Measurements from ENCODE around the gene SERPINA12.

The SERPINA12 gene

DNA sequence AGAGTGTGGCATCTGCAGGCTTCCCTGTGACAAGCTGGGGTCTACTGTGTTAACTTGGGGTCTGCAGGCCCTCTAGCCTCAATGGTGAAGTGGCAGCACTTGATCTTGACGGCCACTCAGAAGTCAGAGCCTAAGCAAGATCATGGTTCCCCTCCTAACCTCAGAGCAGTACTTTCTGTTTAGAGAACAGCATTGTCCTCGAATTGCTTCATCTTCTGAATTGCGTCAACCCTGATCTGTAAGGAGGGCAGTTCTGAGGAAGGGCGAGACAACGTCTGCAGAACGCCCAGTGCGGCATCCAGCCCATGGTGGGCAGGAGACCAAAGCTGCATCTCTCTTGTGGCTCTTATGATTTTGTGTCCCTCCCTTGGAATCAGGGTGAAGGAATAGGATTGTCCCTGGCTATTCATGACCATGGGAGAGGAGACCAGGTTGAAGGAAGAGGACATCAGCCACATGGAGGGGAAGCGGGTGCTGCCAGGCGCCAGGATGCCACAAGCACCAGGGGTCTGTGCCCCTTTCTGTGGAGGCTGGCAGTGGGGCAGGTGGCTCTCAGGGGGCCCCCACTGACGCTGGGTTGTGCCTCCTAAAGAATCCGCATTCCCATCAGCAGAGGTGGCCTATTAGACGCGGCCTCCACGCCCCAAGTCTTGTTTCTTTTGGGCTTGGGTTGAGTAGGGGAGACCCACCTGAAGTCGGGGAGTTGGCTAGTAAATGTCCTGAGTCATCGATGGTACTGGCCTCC, 35.4 kb downstream of the SERPINA12 start:
- FAIRE-seq (no peak), DNase-seq (ENCODE audit: insufficient read length, low spot score) (no peak)
- TF ChIP-seq PAX5 (IDR thresholded peaks at IDR 0.05; ENCODE audit: insufficient read depth, low read length, severe bottlenecking) = no peak
- TF ChIP-seq POLR2A (IDR thresholded peaks at IDR 0.05; ENCODE audit: low read depth, low read length) = no peak
- no peak for TF ChIP-seq TAF1 (IDR thresholded peaks at IDR 0.05; ENCODE audit: low read depth, low read length)
- TF ChIP-seq SPI1 (IDR thresholded peaks at IDR 0.05; ENCODE audit: low read depth, low read length) = no peak
- no peak for TF ChIP-seq POLR2AphosphoS5 (IDR thresholded peaks at IDR 0.05; ENCODE audit: low read depth, low read length)
- TF ChIP-seq POU2F2 (IDR thresholded peaks at IDR 0.05; ENCODE audit: low read depth, low read length) = no peak

DNA sequence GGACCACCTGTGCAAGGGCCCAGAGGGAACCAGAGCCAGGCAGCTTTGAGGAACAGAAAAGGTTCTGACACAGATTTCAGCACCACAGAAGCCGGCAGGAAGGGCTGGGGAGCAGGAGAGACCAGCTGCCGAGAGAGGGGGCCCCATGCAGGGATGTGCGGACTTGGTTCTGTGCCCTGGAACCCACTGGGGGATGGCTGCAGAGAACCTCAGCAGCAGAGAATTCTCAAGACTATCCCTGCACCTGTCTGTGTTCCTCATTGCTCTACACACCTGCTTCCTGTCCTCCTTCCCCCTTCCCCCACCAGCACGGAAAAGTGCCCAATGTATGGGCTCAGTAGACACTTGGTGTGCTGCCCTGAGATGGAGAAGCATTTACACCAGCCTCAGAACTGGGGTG, 36.4 kb downstream of the SERPINA12 start:
- TF ChIP-seq POLR2A (IDR thresholded peaks at IDR 0.05; ENCODE audit: low read depth, low read length) (no peak), TAF1 (IDR thresholded peaks at IDR 0.05; ENCODE audit: low read depth, low read length) (no peak), POU2F2 (IDR thresholded peaks at IDR 0.05; ENCODE audit: low read depth, low read length) (no peak), PAX5 (IDR thresholded peaks at IDR 0.05; ENCODE audit: insufficient read depth, low read length, severe bottlenecking) (no peak), POLR2AphosphoS5 (IDR thresholded peaks at IDR 0.05; ENCODE audit: low read depth, low read length) (no peak), SPI1 (IDR thresholded peaks at IDR 0.05; ENCODE audit: low read depth, low read length) (no peak)
- FAIRE-seq = no peak
- no peak for DNase-seq (ENCODE audit: insufficient read length, low spot score)

DNA sequence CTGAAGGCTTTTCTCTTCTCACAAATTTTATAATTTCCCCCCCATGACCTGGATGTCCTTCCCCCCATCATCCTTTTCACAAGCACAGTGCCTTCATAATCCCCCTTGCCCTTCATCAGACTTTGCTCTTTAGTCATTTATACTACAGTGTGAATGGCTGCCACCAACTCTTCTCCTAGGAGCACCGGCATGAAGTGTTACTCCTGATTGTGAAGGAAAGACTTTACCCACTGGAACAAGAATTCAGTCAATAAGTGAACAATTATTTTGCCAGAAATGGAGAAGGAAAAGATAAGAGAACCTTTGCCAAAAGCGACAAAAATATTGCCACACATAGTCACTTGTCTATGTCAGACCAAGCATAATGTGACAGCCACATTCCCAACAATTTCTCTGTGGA, 38.2 kb downstream of the SERPINA12 start:
- DNase-seq (ENCODE audit: insufficient read length, low spot score) (no peak), FAIRE-seq (no peak)
- TF ChIP-seq PAX5 (IDR thresholded peaks at IDR 0.05; ENCODE audit: insufficient read depth, low read length, severe bottlenecking) (no peak), POU2F2 (IDR thresholded peaks at IDR 0.05; ENCODE audit: low read depth, low read length) (no peak), POLR2AphosphoS5 (IDR thresholded peaks at IDR 0.05; ENCODE audit: low read depth, low read length) (no peak), POLR2A (IDR thresholded peaks at IDR 0.05; ENCODE audit: low read depth, low read length) (no peak), TAF1 (IDR thresholded peaks at IDR 0.05; ENCODE audit: low read depth, low read length) (no peak), SPI1 (IDR thresholded peaks at IDR 0.05; ENCODE audit: low read depth, low read length) (no peak)

DNA sequence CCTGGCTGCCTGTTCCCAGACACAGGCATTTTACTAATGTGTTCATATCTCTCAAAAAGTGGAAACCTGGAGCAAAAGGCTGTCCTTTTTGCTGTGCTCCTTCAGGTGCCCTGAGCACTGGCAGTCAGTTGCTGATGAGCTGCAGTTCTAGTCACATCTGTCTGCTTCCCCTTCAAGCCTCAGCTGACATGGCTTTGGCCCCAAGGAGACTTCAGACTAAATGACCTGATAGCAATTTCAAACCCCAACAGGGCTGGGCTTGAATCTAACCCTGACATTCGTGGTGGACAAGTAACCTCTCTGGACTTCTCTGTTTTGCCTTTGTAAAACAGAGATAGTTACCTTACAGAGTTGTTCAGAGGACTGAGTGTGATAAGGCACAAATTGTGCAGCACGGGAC, 39.0 kb downstream of the SERPINA12 start:
- no peak for DNase-seq (ENCODE audit: insufficient read length, low spot score)
- no peak for TF ChIP-seq SPI1 (IDR thresholded peaks at IDR 0.05; ENCODE audit: low read depth, low read length)
- TF ChIP-seq POLR2A (IDR thresholded peaks at IDR 0.05; ENCODE audit: low read depth, low read length) = no peak
- no peak for TF ChIP-seq POLR2AphosphoS5 (IDR thresholded peaks at IDR 0.05; ENCODE audit: low read depth, low read length)
- TF ChIP-seq PAX5 (IDR thresholded peaks at IDR 0.05; ENCODE audit: insufficient read depth, low read length, severe bottlenecking) = no peak
- no peak for TF ChIP-seq POU2F2 (IDR thresholded peaks at IDR 0.05; ENCODE audit: low read depth, low read length)
- TF ChIP-seq TAF1 (IDR thresholded peaks at IDR 0.05; ENCODE audit: low read depth, low read length) = no peak
- no peak for FAIRE-seq

DNA sequence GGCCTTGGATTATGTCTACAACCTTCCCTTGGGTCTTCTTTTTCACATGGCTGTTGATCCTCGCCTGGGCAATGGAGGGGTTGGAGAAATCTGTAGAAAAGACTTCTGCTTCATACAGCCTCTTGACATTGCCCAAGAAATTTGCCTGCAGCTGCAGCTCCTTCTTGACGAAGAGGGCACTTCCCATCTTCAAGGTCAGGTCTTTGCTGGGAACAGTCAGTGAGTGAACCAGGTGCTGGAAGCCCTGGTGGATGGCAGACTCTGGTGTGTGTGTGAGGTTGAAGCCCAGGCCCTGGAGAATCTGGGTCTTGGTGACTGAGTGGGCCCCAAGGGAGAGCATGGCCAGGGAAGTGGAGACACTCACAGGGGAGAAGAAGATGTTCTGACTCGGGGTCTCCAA, 40.0 kb downstream of the SERPINA12 start:
- FAIRE-seq (no peak), DNase-seq (ENCODE audit: insufficient read length, low spot score) (no peak)
- TF ChIP-seq PAX5 (IDR thresholded peaks at IDR 0.05; ENCODE audit: insufficient read depth, low read length, severe bottlenecking) (no peak), SPI1 (IDR thresholded peaks at IDR 0.05; ENCODE audit: low read depth, low read length) (no peak), POU2F2 (IDR thresholded peaks at IDR 0.05; ENCODE audit: low read depth, low read length) (no peak), POLR2AphosphoS5 (IDR thresholded peaks at IDR 0.05; ENCODE audit: low read depth, low read length) (no peak), TAF1 (IDR thresholded peaks at IDR 0.05; ENCODE audit: low read depth, low read length) (no peak), POLR2A (IDR thresholded peaks at IDR 0.05; ENCODE audit: low read depth, low read length) (no peak)

DNA sequence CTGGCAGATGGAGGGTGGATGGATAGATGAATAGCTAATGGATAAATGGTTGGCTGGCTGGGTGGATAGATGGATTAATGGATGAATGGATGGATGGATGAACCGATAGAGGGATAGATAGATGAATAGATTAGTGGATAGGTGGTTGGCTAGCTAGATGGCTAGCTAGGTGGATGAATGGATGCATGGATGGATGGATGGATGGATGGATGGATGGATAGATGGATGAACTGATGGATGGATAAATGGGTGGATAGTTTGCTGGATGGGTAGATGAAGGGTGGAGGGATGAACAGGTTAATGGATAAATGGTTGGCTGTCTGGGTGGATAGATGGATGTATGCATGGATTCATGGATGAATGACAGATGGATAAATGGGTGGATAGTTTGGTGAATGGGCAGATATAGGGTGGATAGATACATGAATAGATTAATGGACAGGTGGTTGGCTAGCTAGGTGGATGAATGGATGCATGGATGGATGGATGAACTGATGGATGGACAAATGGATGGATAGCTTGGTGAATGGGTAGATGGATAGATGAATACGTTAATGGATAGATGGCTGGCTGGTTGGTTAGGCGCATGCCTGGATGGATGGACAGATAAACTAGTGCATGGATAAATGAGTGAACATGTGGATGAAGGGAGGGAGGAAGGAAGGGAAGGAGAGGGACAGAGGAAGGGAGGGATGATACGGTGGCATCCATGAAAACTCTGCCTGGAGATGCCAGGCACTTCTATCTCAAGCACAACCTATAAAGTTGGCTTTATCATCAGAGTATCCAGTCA, 41.3 kb downstream of the SERPINA12 start:
- FAIRE-seq (no peak), DNase-seq (ENCODE audit: insufficient read length, low spot score) (no peak)
- no peak for TF ChIP-seq POU2F2 (IDR thresholded peaks at IDR 0.05; ENCODE audit: low read depth, low read length)
- no peak for TF ChIP-seq TAF1 (IDR thresholded peaks at IDR 0.05; ENCODE audit: low read depth, low read length)
- no peak for TF ChIP-seq POLR2A (IDR thresholded peaks at IDR 0.05; ENCODE audit: low read depth, low read length)
- TF ChIP-seq PAX5 (IDR thresholded peaks at IDR 0.05; ENCODE audit: insufficient read depth, low read length, severe bottlenecking) = no peak
- no peak for TF ChIP-seq SPI1 (IDR thresholded peaks at IDR 0.05; ENCODE audit: low read depth, low read length)
- no peak for TF ChIP-seq POLR2AphosphoS5 (IDR thresholded peaks at IDR 0.05; ENCODE audit: low read depth, low read length)

DNA sequence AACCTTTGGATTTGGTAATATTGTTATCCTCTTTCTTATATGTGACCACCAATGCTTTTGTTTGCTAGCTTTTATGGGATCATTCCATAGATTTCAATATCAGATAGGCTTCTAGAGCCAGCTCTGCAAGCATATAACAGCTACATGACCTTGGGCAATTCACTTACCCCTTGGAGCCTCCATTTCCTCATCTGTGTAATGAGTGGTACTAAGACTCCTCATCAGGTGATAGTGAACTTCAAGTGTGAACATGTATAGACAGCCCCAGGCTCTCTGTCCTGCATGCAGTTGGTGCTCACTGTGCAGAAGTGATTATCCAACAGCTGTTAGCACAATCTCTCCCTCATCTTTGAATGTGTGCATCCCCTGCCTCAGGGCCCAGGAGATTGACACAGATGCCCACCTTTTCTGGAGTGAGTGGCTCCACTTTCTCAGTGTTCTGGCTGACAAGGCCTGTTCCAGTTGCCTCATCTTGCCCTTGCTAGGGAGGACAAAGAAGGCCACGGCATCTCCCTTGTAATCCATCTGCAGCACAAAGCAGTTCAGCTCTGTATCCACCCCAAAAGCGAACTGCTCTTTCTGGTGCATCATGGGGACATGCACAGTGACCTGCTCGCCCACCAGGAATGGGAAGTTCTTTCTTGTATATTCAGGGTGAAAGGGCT, 42.4 kb downstream of the SERPINA12 start:
- TF ChIP-seq SPI1 (IDR thresholded peaks at IDR 0.05; ENCODE audit: low read depth, low read length) (no peak), PAX5 (IDR thresholded peaks at IDR 0.05; ENCODE audit: insufficient read depth, low read length, severe bottlenecking) (no peak), TAF1 (IDR thresholded peaks at IDR 0.05; ENCODE audit: low read depth, low read length) (no peak), POLR2AphosphoS5 (IDR thresholded peaks at IDR 0.05; ENCODE audit: low read depth, low read length) (no peak), POLR2A (IDR thresholded peaks at IDR 0.05; ENCODE audit: low read depth, low read length) (no peak), POU2F2 (IDR thresholded peaks at IDR 0.05; ENCODE audit: low read depth, low read length) (no peak)
- FAIRE-seq = no peak

DNA sequence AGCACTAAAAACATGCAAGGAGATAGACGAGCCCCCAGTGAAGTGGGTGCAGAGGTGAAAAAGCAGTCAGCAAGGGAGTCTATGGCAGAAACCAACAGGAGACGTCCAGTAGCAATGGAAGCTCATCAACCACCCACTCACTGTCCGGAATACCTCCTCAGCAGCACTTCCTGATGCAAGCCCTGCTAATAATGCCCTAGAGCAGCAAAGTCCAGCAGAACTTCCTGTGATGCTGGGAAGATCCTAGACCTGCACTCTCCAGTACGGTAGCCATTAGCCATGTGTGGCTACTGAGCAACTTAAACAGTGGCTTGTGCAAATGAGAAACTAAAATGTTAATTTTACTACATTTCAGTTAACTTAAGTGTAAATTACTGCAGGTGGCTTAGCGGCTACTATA, 44.2 kb downstream of the SERPINA12 start:
- TF ChIP-seq POLR2AphosphoS5 (IDR thresholded peaks at IDR 0.05; ENCODE audit: low read depth, low read length) (no peak), TAF1 (IDR thresholded peaks at IDR 0.05; ENCODE audit: low read depth, low read length) (no peak), SPI1 (IDR thresholded peaks at IDR 0.05; ENCODE audit: low read depth, low read length) (no peak), POU2F2 (IDR thresholded peaks at IDR 0.05; ENCODE audit: low read depth, low read length) (no peak), PAX5 (IDR thresholded peaks at IDR 0.05; ENCODE audit: insufficient read depth, low read length, severe bottlenecking) (no peak), POLR2A (IDR thresholded peaks at IDR 0.05; ENCODE audit: low read depth, low read length) (no peak)
- FAIRE-seq = no peak
- no peak for DNase-seq (ENCODE audit: insufficient read length, low spot score)

More for the DNA sequence above, 42.4 kb downstream of the SERPINA12 start:
- no peak for DNase-seq (ENCODE audit: insufficient read length, low spot score)

DNA sequence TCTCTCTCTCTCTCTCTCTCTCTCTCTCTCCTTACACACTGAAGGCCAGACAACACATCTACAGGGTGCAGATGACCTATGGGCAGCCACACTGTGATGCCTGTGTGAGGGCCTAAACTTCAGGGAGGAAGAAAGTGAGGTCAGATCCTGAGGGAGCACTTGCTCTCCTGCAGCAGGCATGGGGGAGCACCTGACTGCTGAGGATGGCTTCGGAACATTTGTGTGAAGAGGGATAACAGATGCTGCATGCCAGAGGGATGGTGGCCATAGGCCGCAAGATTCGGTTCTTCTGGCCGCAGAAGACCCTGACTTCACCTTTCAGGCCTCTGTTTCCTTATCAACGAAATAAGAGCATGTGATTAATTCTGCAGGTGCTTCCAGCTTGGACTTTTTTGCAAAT, 45.0 kb downstream of the SERPINA12 start:
- TF ChIP-seq PAX5 (IDR thresholded peaks at IDR 0.05; ENCODE audit: insufficient read depth, low read length, severe bottlenecking) = no peak
- no peak for TF ChIP-seq POLR2A (IDR thresholded peaks at IDR 0.05; ENCODE audit: low read depth, low read length)
- no peak for TF ChIP-seq POLR2AphosphoS5 (IDR thresholded peaks at IDR 0.05; ENCODE audit: low read depth, low read length)
- TF ChIP-seq SPI1 (IDR thresholded peaks at IDR 0.05; ENCODE audit: low read depth, low read length) = no peak
- no peak for TF ChIP-seq POU2F2 (IDR thresholded peaks at IDR 0.05; ENCODE audit: low read depth, low read length)
- TF ChIP-seq TAF1 (IDR thresholded peaks at IDR 0.05; ENCODE audit: low read depth, low read length) = no peak
- DNase-seq (ENCODE audit: insufficient read length, low spot score) = no peak
- FAIRE-seq = no peak

All from GM12891 (cell line).